Stimulated activated CD8-positive, alpha-beta memory T cell treated with anti-CD3 and anti-CD28 coated beads, Interleukin-7, amount 100 ng/mL, for 4 hours (primary cell): ENCODE measurements around the gene NSRP1.
"Not testable (repeated sequence)": the region's sequence is repeated elsewhere in the genome, so short reads cannot be mapped to it uniquely, and the experiment has no call there.

Experiments
- DNase-seq, 2 donors: peaks; one replicate each; pipeline ENCODE4 v3.0.0-alpha.2; 2020; ENCODE audit warnings: low read depth in 2 of 2

Gene NSRP1, protein sequence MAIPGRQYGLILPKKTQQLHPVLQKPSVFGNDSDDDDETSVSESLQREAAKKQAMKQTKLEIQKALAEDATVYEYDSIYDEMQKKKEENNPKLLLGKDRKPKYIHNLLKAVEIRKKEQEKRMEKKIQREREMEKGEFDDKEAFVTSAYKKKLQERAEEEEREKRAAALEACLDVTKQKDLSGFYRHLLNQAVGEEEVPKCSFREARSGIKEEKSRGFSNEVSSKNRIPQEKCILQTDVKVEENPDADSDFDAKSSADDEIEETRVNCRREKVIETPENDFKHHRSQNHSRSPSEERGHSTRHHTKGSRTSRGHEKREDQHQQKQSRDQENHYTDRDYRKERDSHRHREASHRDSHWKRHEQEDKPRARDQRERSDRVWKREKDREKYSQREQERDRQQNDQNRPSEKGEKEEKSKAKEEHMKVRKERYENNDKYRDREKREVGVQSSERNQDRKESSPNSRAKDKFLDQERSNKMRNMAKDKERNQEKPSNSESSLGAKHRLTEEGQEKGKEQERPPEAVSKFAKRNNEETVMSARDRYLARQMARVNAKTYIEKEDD

DNA sequence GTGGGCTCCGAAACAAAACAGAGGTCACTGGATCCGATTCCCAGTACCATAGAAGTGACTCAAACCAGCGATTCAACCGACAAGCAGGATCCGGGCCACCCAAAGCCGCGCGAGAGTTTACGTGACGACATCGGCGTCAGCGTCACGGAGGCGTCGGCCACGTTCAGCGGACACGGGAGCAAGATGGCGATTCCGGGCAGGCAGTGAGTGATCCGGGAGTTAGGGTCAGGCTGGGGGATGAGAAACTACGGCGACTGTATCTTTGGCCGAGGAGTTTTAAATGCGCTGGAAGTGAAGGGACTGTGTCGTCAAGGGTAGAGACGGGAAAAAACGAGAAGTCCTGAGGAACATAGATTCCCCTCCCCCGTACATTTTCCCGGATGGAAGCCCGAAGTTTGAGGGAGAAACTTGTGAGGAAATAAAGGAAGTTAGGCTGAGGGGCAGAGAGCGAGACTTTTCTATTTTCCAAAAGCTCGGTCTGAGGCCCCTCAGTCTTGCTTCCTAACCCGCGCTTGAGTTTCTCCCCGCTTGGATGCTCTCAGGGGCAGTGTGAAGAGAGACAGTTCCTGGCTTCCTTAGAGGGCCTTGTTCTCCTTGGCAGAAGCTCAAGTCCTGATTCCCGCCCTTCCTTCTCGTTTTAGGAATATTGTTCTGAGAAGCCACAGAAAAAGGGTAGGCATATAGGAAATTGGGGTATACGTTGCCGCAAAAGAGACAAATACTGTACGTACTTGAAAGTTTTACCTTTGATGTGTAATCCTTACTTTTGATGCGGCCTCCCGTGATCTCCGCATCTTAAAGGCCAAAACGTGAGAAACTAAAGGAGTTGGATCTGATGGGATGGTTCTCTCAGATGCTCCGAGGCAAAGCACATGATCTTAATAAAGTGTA is at the start of gene NSRP1:
NSRP1 (plus strand) TSS at position 156 of the 891 bp plus-strand sequence; CDS start at position 184, 28 bp downstream.
- peak; percentile 89 to 90 for DNase-seq

DNA sequence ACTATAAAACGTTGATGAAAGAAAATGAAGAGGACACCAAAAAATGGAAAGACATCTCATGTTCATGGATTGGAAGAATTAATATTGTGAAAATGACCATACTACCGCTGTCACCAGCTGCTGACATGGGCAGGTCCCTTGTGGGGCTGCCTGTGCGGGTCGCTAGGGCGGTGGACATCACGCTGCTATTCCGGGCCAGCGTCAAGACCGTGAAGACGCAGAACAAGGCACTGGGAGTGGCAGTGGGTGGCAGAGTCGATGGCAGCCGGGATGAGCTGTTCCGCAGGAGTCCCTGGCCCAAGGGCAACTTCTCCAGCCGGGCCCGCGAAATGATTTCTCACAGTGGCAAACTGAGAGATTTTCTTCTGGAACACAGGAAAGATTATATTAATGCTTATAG is 48.2 kb upstream of the NSRP1 start:
- no peak for DNase-seq

DNA sequence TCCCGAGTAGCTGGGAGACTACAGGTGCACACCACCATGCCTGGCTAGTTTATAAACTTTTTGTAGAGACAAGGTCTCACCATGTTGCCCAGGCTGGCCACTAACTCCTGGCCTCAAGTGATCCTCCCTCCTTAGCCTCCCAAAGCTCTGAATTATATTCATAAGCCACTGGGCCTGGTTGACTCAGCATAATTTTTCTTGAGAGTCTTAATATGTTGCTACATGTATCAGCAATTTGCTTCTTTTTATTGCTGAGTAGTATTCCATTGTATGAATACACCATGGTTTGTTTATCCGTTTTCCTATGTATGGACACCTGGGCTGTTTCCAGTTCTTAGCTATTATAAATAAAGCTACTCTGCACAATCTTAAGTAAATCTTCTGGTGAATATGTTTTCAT is 42.4 kb upstream of the NSRP1 start:
- DNase-seq = no peak

DNA sequence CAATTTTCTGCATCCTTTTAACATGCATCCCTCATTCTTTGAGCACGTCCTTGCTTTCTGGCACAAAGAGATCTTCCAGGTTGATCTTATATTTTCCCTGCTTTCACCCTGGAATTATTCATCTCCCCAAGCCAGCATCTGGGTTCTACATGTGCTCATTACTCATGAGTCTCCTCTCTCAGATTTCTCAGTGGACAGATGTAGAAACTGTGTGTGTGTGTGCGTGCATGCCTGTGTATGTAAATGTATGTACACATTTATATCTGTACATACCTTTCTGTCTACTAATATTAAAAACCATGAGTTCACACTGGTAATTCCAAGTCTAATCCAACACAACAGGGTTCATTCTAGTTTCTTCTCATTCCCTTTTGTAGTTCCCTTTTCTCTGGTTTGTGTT is 41.9 kb upstream of the NSRP1 start:
- DNase-seq = no peak

DNA sequence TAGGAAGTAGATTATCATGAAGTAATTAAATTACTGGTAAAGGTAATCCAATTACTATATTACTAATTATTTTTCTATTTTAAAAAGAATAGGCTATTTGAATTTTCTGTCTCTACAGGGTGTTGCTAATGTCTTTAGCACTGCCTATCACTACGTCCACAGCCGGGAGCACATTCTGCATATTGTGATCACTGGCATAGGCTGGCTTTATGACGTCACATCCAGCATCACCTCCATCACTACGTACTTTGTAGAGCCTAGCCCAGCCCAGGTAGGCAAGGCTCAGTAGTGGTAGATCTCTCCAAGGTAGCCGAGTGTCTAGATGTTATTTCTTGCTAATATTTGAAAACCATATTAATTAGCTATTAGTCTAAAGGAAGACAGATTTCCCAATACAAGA is 33.8 kb upstream of the NSRP1 start:
- no peak for DNase-seq

DNA sequence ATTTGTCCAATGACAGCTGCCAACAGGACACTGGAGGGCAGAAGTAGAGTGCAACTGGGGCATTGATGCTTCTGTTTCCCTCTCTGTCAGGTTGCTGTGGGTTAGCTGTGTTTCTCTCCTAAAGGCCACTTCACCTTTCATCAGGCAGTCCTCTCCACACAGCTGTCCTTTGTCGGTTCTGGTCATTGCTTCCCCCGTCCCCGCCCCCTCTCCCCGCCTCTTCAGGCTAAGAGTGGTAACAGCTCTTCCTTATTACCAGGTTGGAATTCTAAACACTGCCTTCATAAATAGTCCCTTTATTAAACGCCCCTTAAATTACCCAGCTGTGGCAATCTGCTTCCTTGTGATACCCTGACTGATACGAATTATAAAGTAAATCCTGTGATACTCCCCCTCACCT is 31.8 kb upstream of the NSRP1 start:
- no peak for DNase-seq

DNA sequence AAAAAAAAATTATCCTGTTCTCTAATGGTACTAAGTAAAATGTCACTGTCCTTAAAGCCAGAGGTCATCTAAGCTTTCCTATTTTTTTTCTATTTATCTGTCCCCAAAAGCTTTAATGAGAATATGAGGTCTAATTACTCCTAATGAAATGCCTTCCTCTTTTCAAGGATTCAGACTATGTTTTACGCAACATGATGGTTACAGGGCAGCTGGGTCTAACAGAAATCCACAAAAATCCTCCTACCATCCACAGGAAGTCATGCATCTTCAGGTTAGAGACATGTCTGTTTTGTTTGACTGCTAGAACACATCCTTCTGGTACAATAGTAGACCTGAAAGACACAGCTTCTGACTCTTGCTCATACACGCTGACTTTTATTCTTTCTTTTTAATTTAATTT is 29.7 kb upstream of the NSRP1 start:
- DNase-seq = no peak

DNA sequence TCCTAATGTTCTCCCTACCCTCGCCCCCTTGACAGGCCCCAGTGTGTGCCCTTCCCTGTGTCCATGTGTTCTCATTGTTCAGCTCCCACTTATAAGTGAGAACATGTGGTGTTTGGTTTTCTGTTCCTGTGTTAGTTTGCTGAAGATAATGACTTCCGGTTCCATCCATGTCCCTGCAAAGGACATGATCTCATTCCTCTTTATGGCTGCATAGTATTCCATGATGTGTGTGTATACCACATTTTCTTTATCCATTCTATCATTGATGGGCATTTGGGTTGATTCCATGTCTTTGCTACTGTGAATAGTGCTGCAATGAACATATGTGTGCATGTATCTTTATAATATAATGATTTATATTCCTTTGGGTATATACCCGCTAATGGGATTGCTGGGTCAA is 29.2 kb upstream of the NSRP1 start:
- DNase-seq = not testable (repeated sequence)

DNA sequence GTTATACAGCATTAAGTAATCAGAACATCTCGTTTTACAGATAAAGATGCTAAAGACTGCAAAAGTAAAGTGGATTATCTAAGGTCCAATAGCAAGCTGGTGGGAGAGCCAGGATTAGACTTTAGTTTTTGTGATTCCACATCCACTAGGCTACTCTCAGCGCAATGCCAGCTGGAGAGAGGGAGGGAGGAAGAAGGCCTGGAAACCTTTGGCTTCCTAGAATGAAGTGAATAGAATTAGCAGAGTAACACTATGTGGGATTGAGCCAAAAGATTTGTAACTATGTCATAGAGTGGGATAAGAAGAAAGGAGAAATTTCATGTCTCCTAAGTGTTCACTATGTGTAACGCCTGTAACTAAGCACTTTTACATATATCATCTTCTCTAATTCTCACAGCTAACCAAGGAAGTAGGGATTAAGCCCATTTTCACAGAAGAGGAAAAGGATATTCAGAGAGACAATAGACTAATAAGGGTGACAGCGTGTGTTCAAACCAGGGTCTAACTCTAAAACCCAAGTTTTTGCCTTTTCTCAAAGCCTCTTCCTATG is 25.4 kb upstream of the NSRP1 start:
- no peak for DNase-seq

DNA sequence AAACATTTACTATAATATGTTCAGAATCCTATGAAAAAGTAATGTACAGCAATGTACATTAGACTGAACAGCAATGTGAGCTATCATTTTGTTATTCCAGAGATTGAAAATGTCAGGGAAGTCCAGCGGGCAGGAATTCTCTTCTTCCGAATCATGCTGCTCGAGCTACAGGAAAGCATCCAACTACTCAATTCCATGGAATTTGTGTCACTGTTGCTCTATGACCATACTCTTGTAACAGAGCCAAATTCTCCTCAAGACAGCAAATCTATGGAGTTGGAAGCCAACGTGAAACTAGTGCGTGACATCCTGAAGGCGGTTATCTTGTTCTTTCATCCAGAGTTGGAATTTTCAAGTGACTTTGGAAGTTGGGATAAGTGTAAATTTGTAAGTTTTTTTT is 24.8 kb upstream of the NSRP1 start:
- no peak for DNase-seq

DNA sequence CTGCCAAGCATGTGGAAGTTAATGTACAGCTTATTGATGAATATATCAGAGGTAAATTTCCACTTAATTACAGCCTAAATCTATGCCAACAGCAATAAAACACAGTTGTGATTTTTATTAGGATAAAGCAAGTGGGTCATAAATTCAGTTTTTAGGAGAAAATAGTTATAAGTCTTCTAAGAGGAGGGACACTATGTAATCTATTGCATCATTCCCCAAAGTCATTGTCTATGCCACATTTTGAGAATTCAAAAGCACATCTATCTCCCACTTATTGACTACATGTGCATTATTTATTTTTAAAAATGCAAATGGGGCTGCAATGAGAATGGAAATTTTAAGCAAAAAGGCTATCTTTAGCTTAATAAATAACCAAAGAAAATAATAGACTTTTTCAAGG is 23.7 kb upstream of the NSRP1 start:
- no peak for DNase-seq

DNA sequence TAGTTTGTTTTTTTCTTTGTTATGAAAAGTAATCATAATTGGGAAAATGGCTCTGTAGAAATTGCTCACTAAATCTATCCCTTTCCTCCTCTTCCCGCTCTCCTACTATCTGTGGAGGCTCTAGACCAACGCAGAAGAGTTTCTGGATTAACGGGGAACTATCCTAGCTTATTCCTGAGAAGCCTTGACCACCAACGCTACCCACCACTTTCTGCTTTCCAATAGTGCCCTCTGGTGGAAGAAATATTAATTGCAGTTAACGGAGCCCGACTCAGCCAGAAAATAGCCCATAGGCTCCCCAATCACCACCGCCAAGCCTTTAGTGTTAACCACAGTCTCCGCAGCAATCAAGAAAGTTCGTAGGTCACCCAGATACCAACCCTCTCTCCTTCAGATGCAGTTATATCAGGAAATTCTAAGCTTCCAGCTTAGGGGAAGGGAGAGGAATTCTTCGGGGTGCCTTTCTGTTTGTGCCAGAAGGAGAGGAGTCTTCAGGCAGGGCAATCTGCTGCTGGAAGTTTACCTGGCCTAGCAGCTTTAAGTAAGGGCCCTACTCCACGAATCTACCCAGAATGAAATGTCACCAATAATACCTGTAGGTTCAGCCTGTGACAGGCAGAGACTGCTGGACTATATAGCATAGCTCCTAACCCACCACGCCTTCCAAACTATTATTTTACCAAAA is 23.0 kb upstream of the NSRP1 start:
- DNase-seq = peak in 1 of 2 donors; percentile 17

DNA sequence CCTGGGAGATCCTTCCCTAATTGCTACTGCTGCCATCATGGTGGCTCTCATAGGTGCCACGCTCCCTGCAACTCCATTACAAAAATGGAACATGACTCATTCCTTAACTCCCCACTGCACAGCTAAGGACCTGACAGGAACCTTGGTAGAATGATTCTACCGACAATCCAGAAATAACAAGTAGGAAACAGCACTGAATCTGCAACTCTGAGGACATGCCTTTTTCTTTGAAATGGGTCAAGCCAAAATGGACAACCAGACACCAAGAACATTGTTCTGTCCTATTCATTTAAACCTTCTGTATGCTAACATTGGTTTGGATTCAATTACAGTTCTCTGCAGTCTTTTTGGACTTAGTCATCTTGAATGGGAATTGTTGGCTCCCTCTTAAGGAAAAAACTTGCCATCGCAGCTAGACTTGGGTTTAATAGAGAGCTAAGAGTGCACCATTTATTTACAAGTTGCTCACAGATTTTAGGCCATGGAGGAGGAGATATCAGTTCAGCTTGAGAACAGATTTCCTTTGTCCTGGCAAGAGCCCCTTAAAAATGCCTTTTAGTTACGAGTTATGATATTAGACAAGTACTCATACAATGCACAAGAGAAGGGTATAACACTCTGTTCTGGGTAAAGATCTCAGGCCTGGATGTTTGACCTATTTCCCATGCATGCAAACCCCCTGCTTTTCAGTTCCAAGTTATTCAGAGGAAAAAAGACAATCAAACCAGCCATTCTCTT is 20.9 kb upstream of the NSRP1 start:
- DNase-seq = no peak

DNA sequence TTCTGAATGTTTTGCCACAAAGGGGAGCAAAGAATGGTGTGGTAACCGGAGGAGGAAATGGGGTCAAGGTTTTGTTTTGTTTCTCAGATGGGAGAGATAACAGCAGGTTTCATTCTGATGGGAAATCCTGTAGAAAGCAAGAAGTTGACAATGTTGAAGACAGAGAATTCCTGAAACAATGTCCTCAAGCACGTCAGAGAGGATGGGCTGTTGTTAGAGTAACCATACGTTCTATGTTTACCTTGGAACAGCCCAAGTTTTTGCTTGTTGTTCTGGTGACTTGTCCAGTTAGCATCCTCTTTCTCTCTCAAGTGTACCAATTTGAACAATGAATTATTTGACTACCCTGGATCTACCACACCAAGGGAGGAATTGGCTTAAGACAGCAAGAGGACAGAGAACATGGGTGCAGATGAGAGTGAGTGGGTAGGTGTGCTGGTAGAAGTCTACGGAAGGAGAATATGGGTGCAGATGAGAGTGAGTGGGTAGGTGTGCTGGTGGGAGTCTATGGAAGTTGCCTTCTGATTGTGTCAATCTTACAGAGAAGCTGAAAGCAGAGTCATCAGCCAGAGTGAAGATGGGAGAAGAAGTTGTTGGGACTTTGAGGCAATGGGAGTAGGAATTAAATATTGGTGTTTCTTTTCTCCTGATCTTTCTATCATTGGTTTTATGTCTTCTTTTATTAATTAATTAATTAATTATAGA is 14.8 kb upstream of the NSRP1 start:
- no peak for DNase-seq

DNA sequence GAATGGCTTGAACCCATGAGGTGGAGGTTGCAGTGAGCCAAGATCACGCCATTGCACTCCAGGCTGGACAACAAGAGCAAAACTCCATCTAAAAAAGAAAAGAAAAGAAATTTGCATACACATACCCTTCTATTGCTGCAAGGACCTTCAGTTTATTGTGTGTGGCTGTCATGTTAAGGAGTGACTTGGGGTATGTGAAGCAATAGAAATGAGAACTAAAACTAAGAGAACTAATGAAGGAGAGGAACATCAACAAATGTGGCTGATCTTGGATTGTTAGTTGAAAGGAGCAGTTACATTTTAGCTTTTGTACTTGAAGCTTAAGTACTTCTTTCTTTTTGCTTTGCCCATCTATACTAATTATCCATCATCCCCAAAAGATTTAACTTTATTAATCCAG is 12.7 kb upstream of the NSRP1 start:
- no peak for DNase-seq

DNA sequence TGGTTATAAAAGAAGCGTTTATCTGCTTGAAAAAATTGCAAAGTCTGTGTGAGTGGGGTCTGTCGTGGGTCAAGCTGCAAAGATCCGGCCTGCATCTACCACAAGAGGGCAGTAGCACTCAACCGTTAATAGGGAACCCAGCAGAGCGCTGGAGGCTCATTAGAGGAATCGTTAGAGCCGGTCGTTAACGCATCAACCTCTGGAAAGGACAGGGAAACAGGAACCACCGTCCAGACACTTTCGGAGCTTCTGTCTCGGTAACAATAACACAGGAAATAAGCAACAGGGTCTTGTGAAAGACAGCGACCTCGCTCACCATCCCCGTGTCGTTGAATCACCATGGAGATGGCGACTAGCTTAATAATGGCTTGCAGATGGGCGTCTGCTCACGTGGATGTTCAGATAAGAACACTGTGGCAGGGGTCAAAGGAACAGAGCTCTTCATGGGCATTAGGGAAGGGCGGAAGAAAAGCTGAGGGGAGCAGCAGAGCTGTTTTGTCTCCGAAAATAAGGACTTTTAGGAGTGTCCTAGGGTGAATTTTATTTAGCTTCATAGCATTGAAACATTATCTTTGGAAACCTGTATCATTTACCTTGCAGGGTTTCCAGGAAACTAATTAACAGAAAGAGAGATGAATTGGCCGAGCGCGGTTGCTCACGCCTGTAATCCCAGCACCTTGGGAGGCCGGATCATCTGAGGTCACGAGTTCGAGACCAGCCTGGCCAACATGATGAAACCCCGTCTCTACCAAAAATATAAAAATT is 11.9 kb upstream of the NSRP1 start:
- peak; percentile 52 to 53 for DNase-seq

DNA sequence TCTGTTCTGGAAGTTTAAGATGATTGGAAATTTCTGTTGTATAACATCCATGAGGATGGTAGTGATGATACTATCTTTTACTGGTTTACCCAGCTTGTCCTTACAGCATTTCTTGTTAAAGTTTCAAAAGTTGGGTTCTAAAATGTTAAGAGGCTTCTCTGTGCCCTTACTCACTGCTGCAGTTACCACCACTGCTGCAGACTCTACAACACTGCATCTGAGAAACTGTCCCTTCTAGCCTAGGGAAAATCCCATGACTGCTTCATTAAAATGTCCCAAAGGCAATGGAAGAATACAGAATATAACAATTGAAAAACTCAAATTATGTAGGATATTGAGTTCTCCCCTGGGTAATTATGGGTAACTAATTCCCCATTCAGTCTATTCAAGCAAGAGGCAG is 3.8 kb upstream of the NSRP1 start:
- no peak for DNase-seq

DNA sequence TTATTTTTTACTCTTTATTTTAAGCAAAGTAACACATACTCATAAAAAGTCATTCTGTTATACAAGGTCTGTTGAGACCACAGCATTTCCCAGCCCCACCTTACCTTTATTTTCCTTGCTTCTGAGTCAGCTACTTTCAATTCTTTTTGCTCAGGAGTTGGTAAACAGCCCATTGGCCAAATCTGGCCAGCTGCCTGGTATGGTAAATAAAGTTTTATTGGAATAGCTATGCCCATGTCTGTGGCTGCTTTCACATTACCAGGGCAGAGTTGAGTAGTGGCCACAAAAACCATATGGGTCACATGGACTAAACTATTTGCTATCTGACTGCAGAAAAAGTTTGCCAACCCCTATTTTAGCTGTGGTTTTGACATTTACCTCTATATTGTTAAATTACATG is 3.4 kb upstream of the NSRP1 start:
- no peak for DNase-seq

DNA sequence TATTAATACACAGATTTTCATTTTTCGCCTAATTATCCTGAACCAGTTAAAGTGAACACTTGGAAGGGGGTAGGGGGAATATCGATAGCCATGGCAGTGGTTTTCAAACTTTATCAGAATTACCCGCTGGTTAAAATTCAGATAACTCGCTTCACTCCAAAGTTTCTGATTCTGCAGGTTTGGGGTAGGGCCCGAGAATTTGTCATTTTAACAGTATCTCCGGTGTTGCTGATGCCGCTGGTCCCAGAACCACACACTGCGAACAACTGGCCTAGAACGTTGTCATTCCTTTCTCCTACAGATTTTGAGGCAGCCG is 313 bp upstream of the NSRP1 start:
- no peak for DNase-seq

DNA sequence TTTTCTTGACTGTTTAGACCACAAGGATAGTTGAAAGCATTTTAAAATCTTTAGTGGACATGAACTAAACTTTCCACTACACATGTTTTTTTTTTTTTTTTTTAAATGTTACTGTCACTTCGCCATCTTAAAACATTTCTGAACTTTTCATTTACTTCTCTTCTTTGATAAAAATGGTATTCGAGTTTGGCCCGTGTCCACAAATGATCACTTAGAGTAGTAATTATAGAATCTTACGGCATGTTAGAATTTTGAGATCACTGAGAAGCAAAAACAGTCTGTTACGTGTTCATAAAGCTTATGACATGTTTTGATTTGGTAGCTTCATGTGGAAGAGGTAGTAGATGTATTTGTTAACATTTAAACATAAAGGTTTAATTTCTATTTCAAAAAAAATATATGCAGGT is 1.1 kb downstream of the NSRP1 start:
- no peak for DNase-seq
